ENCODE results near the gene RBM4. TPM values are rescaled to one million over a fixed set of nuclear protein-coding genes. Genes with fewer than 3 reads are reported as not detected.

Gene RBM4
- total and polyA plus RNA-seq, 2 of the 13 experiments (the other 11 are each of a cell fraction or from before 2014, with no cell fraction given) = 126 to 136 TPM

DNA sequence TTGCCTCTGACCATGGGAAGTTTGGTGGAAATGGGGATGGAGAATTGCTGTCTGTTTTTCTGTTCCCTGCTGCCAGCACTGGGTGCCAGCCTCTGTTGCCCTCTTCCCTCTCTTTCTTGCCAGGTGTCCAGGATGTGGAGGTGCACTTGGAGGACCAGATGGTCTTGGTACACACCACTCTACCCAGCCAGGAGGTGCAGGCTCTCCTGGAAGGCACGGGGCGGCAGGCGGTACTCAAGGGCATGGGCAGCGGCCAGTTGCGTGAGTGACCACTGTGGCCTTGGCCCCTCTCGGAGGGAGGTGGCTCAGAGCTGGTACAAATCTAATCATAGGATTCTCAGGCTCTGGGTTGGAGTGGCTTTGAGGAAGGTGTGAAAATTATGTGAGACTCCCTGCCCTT, 39.5 kb upstream of the RBM4 start:
- H3K4me1 ChIP-seq (ENCODE audit: insufficient read depth, low read length) = peaks cover 29% of the 10 kb centered on the region
- no peak for TF ChIP-seq TOE1 (CRISPR knock-in tag; IDR thresholded peaks at IDR 0.05)
- TF ChIP-seq ZNF589 (CRISPR knock-in tag; conservative IDR thresholded peaks at IDR 0.05) = no peak
- no peak for TF ChIP-seq ZMYM4 (CRISPR knock-in tag; IDR thresholded peaks at IDR 0.05)
- no peak for TF ChIP-seq ZNF460 (CRISPR knock-in tag; IDR thresholded peaks at IDR 0.05; ENCODE audit: borderline replicate concordance)
- TF ChIP-seq HOXA7 (CRISPR knock-in tag; IDR thresholded peaks at IDR 0.05) = no peak
- no TSS peak for BruUV-seq (replicated peaks)
- WGBS (ENCODE audit: low lambda C conversion rate) = no CpG with 5 or more reads among the region's 6 CpGs
- intact Hi-C loops (cut with micrococcal nuclease; ENCODE audit: unreplicated experiment) = no loop called here
- FAIRE-seq (no peak), DNase-seq (ENCODE audit: low spot score) (no peak), ATAC-seq (no peak)
- in situ Hi-C loops (cut with HindIII; ENCODE audit: extremely low pct_ligation_motif_present, low pct_unique_long_range_greater_than_20kb) = no loop called here
- H3K4me3 ChIP-seq (replicated peaks in 1 of 3; ENCODE audit: insufficient read depth in 1 of 3, low read depth in 2 of 3, low read length in 3 of 3) = no peak overlapping the region
- no peak overlapping the region for H3K9ac ChIP-seq (ENCODE audit: insufficient read depth, low read depth, low read length)
- no peaks in the 10 kb centered on the region for H4K20me1 ChIP-seq (ENCODE audit: insufficient read depth, low read length)
- no peaks in the 10 kb centered on the region for H3K27me3 ChIP-seq (ENCODE audit: control insufficient read depth in 1 of 2, insufficient read depth in 2 of 2, low read length in 2 of 2)
- CTCF ChIA-PET (ENCODE audit: low intra/inter-chr PET ratio, low total read pairs) = no interaction called here
- H3K9me3 ChIP-seq (ENCODE audit: low read length) = no peaks in the 10 kb centered on the region
- H2AFZ ChIP-seq (ENCODE audit: low read length) = no peak overlapping the region
- peaks cover 6 to 27% of the 10 kb centered on the region in 2 experiments; a peak in 4 of 5 replicates for H3K36me3 ChIP-seq (replicated peaks in 1 of 2; ENCODE audit: control insufficient read depth in 1 of 2, insufficient read depth in 2 of 2, low read length in 2 of 2)
- no peak overlapping the region for H3K27ac ChIP-seq (ENCODE audit: extremely low read length, insufficient read depth, low read length)
- no peak overlapping the region for H3K4me2 ChIP-seq (ENCODE audit: low read depth, low read length)
- POLR2A ChIA-PET = interaction anchor here (1.5 kb wide), 1 partner anchor 18 kb away, joined by 7 read pairs; the partner anchor contains the start of gene RBM14
- H3K79me2 ChIP-seq (ENCODE audit: insufficient read depth, low read length) = no peaks in the 10 kb centered on the region

DNA sequence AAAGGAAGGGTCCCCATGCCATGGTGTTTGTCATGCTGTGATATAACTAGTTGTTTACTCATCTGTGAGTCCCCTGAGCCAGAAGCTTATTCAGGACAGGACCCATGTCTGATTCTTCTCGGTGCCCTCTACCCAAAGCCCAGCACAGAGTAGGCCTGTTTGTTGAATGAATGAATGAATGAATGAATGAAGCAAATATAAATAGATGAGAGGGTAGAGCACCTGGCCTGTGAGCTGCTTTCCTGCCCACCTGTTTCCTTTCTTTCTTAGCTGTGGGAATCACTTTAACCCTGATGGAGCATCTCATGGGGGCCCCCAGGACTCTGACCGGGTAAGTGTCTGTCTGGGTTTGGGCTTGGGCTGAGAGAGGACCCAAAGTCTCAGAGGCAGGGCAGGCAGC, 38.3 kb upstream of the RBM4 start:
- no peak overlapping the region for H2AFZ ChIP-seq (ENCODE audit: low read length)
- no peaks in the 10 kb centered on the region for H3K9me3 ChIP-seq (ENCODE audit: low read length)
- no peak overlapping the region for H3K27ac ChIP-seq (ENCODE audit: extremely low read length, insufficient read depth, low read length)
- peaks cover 9 to 36% of the 10 kb centered on the region in 2 experiments for H3K36me3 ChIP-seq (replicated peaks in 1 of 2; ENCODE audit: control insufficient read depth in 1 of 2, insufficient read depth in 2 of 2, low read length in 2 of 2)
- H3K27me3 ChIP-seq (ENCODE audit: control insufficient read depth in 1 of 2, insufficient read depth in 2 of 2, low read length in 2 of 2) = no peaks in the 10 kb centered on the region
- no peak for ATAC-seq
- CTCF ChIA-PET (ENCODE audit: low intra/inter-chr PET ratio, low total read pairs) = no interaction called here
- H3K9ac ChIP-seq (ENCODE audit: insufficient read depth, low read depth, low read length) = no peak overlapping the region
- H3K4me1 ChIP-seq (ENCODE audit: insufficient read depth, low read length) = peaks cover 18% of the 10 kb centered on the region
- H4K20me1 ChIP-seq (ENCODE audit: insufficient read depth, low read length) = no peaks in the 10 kb centered on the region
- in situ Hi-C loops (cut with HindIII; ENCODE audit: extremely low pct_ligation_motif_present, low pct_unique_long_range_greater_than_20kb) (no loop called here), intact Hi-C loops (cut with micrococcal nuclease; ENCODE audit: unreplicated experiment) (no loop called here)
- H3K79me2 ChIP-seq (ENCODE audit: insufficient read depth, low read length) = no peaks in the 10 kb centered on the region
- H3K4me2 ChIP-seq (ENCODE audit: low read depth, low read length) = no peak overlapping the region
- POLR2A ChIA-PET = interaction anchor here (1.5 kb wide), 1 partner anchor 16 kb away, joined by 7 read pairs; the partner anchor contains the start of gene RBM14
- no TSS peak for BruUV-seq (replicated peaks)
- no peak overlapping the region for H3K4me3 ChIP-seq (replicated peaks in 1 of 3; ENCODE audit: insufficient read depth in 1 of 3, low read depth in 2 of 3, low read length in 3 of 3)
- DNase-seq (ENCODE audit: low spot score) = no peak
- 95% methylated on average over 2 of the region's 2 CpGs for WGBS (ENCODE audit: low lambda C conversion rate)
- FAIRE-seq = no peak
- TF ChIP-seq GABPA (IDR thresholded peaks at IDR 0.05; ENCODE audit: low read depth, low read length) (no peak), GABPA (CRISPR knock-in tag; IDR thresholded peaks at IDR 0.05; ENCODE audit: low read depth) (no peak), SOX13 (IDR thresholded peaks at IDR 0.05) (no peak), SOX13 (CRISPR knock-in tag; conservative IDR thresholded peaks at IDR 0.05 in 1 of 2, IDR thresholded peaks at IDR 0.05 in 1 of 2) (no peak), ZBTB3 (CRISPR knock-in tag; IDR thresholded peaks at IDR 0.05; ENCODE audit: borderline replicate concordance, low read depth) (no peak), JDP2 (CRISPR knock-in tag; IDR thresholded peaks at IDR 0.05; ENCODE audit: borderline replicate concordance) (no peak), ZNF761 (CRISPR knock-in tag; conservative IDR thresholded peaks at IDR 0.05) (no peak), NCOA1 (CRISPR knock-in tag; IDR thresholded peaks at IDR 0.05) (no peak), ZNF557 (CRISPR knock-in tag; IDR thresholded peaks at IDR 0.05) (no peak), ZBTB7B (CRISPR knock-in tag; IDR thresholded peaks at IDR 0.05) (no peak)
- TF ChIP-seq, protein P1, sequence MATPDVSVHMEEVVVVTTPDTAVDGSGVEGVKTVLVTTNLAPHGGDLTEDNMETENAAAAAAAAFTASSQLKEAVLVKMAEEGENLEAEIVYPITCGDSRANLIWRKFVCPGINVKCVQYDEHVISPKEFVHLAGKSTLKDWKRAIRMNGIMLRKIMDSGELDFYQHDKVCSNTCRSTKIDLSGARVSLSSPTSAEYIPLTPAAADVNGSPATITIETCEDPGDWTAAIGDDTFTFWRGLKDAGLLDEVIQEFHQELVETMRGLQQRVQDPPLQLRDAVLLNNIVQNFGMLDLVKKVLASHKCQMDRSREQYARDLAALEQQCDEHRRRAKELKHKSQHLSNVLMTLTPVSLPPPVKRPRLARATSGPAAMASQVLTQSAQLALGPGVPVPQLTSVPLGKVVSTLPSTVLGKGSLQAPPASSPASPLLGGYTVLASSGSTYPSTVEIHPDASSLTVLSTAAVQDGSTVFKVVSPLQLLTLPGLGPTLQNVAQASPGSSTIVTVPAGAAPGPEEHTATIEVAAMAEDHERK (CRISPR knock-in tag; IDR thresholded peaks at IDR 0.05; ENCODE audit: low read depth) = no peak
- TF ChIP-seq, protein P2, sequence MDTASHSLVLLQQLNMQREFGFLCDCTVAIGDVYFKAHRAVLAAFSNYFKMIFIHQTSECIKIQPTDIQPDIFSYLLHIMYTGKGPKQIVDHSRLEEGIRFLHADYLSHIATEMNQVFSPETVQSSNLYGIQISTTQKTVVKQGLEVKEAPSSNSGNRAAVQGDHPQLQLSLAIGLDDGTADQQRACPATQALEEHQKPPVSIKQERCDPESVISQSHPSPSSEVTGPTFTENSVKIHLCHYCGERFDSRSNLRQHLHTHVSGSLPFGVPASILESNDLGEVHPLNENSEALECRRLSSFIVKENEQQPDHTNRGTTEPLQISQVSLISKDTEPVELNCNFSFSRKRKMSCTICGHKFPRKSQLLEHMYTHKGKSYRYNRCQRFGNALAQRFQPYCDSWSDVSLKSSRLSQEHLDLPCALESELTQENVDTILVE (CRISPR knock-in tag; IDR thresholded peaks at IDR 0.05) = no peak
- TF ChIP-seq, protein P3, sequence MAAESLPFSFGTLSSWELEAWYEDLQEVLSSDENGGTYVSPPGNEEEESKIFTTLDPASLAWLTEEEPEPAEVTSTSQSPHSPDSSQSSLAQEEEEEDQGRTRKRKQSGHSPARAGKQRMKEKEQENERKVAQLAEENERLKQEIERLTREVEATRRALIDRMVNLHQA (CRISPR knock-in tag; IDR thresholded peaks at IDR 0.05) = no peak

Data from HepG2 (cell line).